ENCODE data around the gene TACR1. TPM values are rescaled to one million over a fixed set of nuclear protein-coding genes. Genes with fewer than 3 reads are reported as not detected.

The TACR1 gene
- total RNA-seq, 1 experiment from 2014 or later, result not detected

GRCh38 chr2:75135776-75136400 is 63.4 kb downstream of the TACR1 start:
- Histone ChIP-seq H3K27ac (ENCODE audit: low read length) (no peak overlapping the region), H3K9me3 (ENCODE audit: low read length) (no peaks in the 10 kb centered on the region), H3K9ac (ENCODE audit: low read length) (no peak overlapping the region), H3K4me2 (ENCODE audit: low read length) (no peak overlapping the region), H3K4me3 (ENCODE audit: low read length) (no peak overlapping the region), H3K36me3 (ENCODE audit: low read depth, low read length) (no peaks in the 10 kb centered on the region), H3K4me1 (ENCODE audit: insufficient read depth, low read length) (no peaks in the 10 kb centered on the region), H3K79me2 (ENCODE audit: low read length) (no peaks in the 10 kb centered on the region), H4K20me1 (ENCODE audit: low read length) (no peaks in the 10 kb centered on the region), H2AFZ (ENCODE audit: low read length) (no peak overlapping the region), H3F3A (ENCODE audit: low read length, unreplicated experiment) (no peaks in the 10 kb centered on the region), H3K9me2 (replicated peaks; ENCODE audit: low read length) (no peaks in the 10 kb centered on the region), H3K27me3 (ENCODE audit: low read length) (no peaks in the 10 kb centered on the region; the same call in 1 of the 2 replicates)
- intact Hi-C loops (cut with micrococcal nuclease), result no loop called here
- BruUV-seq (replicated peaks), result no TSS peak
- no peak for ATAC-seq
- CTCF ChIA-PET, result no interaction called here
- no peak for DNase-seq
- POLR2A ChIA-PET (ENCODE audit: unreplicated experiment), result no interaction called here
- TF ChIP-seq CTCF (conservative IDR thresholded peaks at IDR 0.05; ENCODE audit: low read depth, low read length) (no peak), EZH2phosphoT487 (IDR thresholded peaks at IDR 0.05; ENCODE audit: borderline replicate concordance, low read length) (no peak), EZH2 (IDR thresholded peaks at IDR 0.05; ENCODE audit: low read length, unreplicated experiment) (no peak)

- ChIA-PET POLR2A (ENCODE audit: unreplicated experiment) (no interaction called here), CTCF (no interaction called here)
- H3K4me2 ChIP-seq (ENCODE audit: low read length), result no peak overlapping the region
- no peaks in the 10 kb centered on the region for H3K4me1 ChIP-seq (ENCODE audit: insufficient read depth, low read length)
- TF ChIP-seq EZH2 (IDR thresholded peaks at IDR 0.05; ENCODE audit: low read length, unreplicated experiment) (no peak), CTCF (conservative IDR thresholded peaks at IDR 0.05; ENCODE audit: low read depth, low read length) (no peak), EZH2phosphoT487 (IDR thresholded peaks at IDR 0.05; ENCODE audit: borderline replicate concordance, low read length) (no peak)
- no peaks in the 10 kb centered on the region for H3K79me2 ChIP-seq (ENCODE audit: low read length)
- no peaks in the 10 kb centered on the region for H3K36me3 ChIP-seq (ENCODE audit: low read depth, low read length)
- no peak overlapping the region for H3K9ac ChIP-seq (ENCODE audit: low read length)
- no peaks in the 10 kb centered on the region for H3K9me3 ChIP-seq (ENCODE audit: low read length)
- no peaks in the 10 kb centered on the region for H3K27me3 ChIP-seq (ENCODE audit: low read length)
- no TSS peak for BruUV-seq (replicated peaks)
- H3K27ac ChIP-seq (ENCODE audit: low read length), result no peak overlapping the region
- intact Hi-C loops (cut with micrococcal nuclease), result no loop called here
- no peak overlapping the region for H2AFZ ChIP-seq (ENCODE audit: low read length)
- H3K4me3 ChIP-seq (ENCODE audit: low read length), result no peak overlapping the region
- H3K9me2 ChIP-seq (replicated peaks; ENCODE audit: low read length), result no peaks in the 10 kb centered on the region
- ATAC-seq, result no peak
- no peak for DNase-seq
- no peaks in the 10 kb centered on the region for H3F3A ChIP-seq (ENCODE audit: low read length, unreplicated experiment)
- H4K20me1 ChIP-seq (ENCODE audit: low read length), result no peaks in the 10 kb centered on the region
These were observed 64.5 kb downstream of the TACR1 start for GRCh38 chr2:75134860-75135259.

GRCh38 chr2:75133621-75134570 is 65.4 kb downstream of the TACR1 start:
- no peak overlapping the region for H3K27ac ChIP-seq (ENCODE audit: low read length)
- no peak overlapping the region for H3K9ac ChIP-seq (ENCODE audit: low read length)
- no peaks in the 10 kb centered on the region for H3K9me3 ChIP-seq (ENCODE audit: low read length)
- DNase-seq, result no peak
- H3F3A ChIP-seq (ENCODE audit: low read length, unreplicated experiment), result no peaks in the 10 kb centered on the region
- BruUV-seq (replicated peaks), result no TSS peak
- H3K27me3 ChIP-seq (ENCODE audit: low read length), result no peaks in the 10 kb centered on the region
- no peak for ATAC-seq
- no peaks in the 10 kb centered on the region for H3K4me1 ChIP-seq (ENCODE audit: insufficient read depth, low read length)
- intact Hi-C loops (cut with micrococcal nuclease), result no loop called here
- H2AFZ ChIP-seq (ENCODE audit: low read length), result no peak overlapping the region
- no peak overlapping the region for H3K4me2 ChIP-seq (ENCODE audit: low read length)
- H3K79me2 ChIP-seq (ENCODE audit: low read length), result no peaks in the 10 kb centered on the region
- no peaks in the 10 kb centered on the region for H3K36me3 ChIP-seq (ENCODE audit: low read depth, low read length)
- no peaks in the 10 kb centered on the region for H4K20me1 ChIP-seq (ENCODE audit: low read length)
- no peaks in the 10 kb centered on the region for H3K9me2 ChIP-seq (replicated peaks; ENCODE audit: low read length)
- POLR2A ChIA-PET (ENCODE audit: unreplicated experiment), result no interaction called here
- CTCF ChIA-PET, result no interaction called here
- no peak overlapping the region for H3K4me3 ChIP-seq (ENCODE audit: low read length)
- TF ChIP-seq EZH2 (IDR thresholded peaks at IDR 0.05; ENCODE audit: low read length, unreplicated experiment) (no peak), EZH2phosphoT487 (IDR thresholded peaks at IDR 0.05; ENCODE audit: borderline replicate concordance, low read length) (no peak), CTCF (conservative IDR thresholded peaks at IDR 0.05; ENCODE audit: low read depth, low read length) (no peak)
